ENCODE results near the gene LETMD1.

The LETMD1 gene

GRCh38 chr12:51056242-51056641, 8.1 kb downstream of the LETMD1 start:
- peaks cover 84% of the 10 kb centered on the region for H3K36me3 ChIP-seq (ENCODE audit: control insufficient read depth, insufficient read depth, low read length, severe bottlenecking)
- H3K27me3 ChIP-seq (replicated peaks; ENCODE audit: control insufficient read depth, insufficient read depth, low read length) = no peaks in the 10 kb centered on the region
- H3K4me3 ChIP-seq (ENCODE audit: low read length) = no peak overlapping the region
- no peaks in the 10 kb centered on the region for H3K9me3 ChIP-seq (ENCODE audit: control insufficient read depth, low read length)
- DNase-seq (ENCODE audit: low read depth) = no peak
- no peak overlapping the region for H3K9ac ChIP-seq (ENCODE audit: low read length)
- H3K4me1 ChIP-seq (ENCODE audit: control insufficient read depth, insufficient read depth, low read length) = peaks cover 13% of the 10 kb centered on the region

GRCh38 chr12:51059086-51059485, 11.0 kb downstream of the LETMD1 start:
- peaks cover 15% of the 10 kb centered on the region for H3K4me1 ChIP-seq (ENCODE audit: control insufficient read depth, insufficient read depth, low read length)
- no peak overlapping the region for H3K4me3 ChIP-seq (ENCODE audit: low read length)
- H3K36me3 ChIP-seq (ENCODE audit: control insufficient read depth, insufficient read depth, low read length, severe bottlenecking) = peaks cover 91% of the 10 kb centered on the region
- H3K9me3 ChIP-seq (ENCODE audit: control insufficient read depth, low read length) = no peaks in the 10 kb centered on the region
- no peak overlapping the region for H3K9ac ChIP-seq (ENCODE audit: low read length)
- DNase-seq (ENCODE audit: low read depth) = no peak
- H3K27me3 ChIP-seq (replicated peaks; ENCODE audit: control insufficient read depth, insufficient read depth, low read length) = no peaks in the 10 kb centered on the region

GRCh38 chr12:51062631-51063397, 14.7 kb downstream of the LETMD1 start:
- DNase-seq (ENCODE audit: low read depth) = no peak
- Histone ChIP-seq H3K9ac (ENCODE audit: low read length) (no peak overlapping the region), H3K4me3 (ENCODE audit: low read length) (no peak overlapping the region), H3K27me3 (replicated peaks; ENCODE audit: control insufficient read depth, insufficient read depth, low read length) (no peaks in the 10 kb centered on the region), H3K4me1 (ENCODE audit: control insufficient read depth, insufficient read depth, low read length) (peaks cover 11% of the 10 kb centered on the region), H3K36me3 (ENCODE audit: control insufficient read depth, insufficient read depth, low read length, severe bottlenecking) (peaks cover 94% of the 10 kb centered on the region), H3K9me3 (ENCODE audit: control insufficient read depth, low read length) (no peaks in the 10 kb centered on the region)

- no peak for DNase-seq (ENCODE audit: low read depth)
- no peaks in the 10 kb centered on the region for H3K27me3 ChIP-seq (replicated peaks; ENCODE audit: control insufficient read depth, insufficient read depth, low read length)
Measured at GRCh38 chr12:51065530-51065929, 17.4 kb downstream of the LETMD1 start.

GRCh38 chr12:51067229-51067628, 19.1 kb downstream of the LETMD1 start:
- no peak for DNase-seq (ENCODE audit: low read depth)
- H3K36me3 ChIP-seq (ENCODE audit: control insufficient read depth, insufficient read depth, low read length, severe bottlenecking) = peaks cover 86% of the 10 kb centered on the region

More at GRCh38 chr12:51065530-51065929, 17.4 kb downstream of the LETMD1 start:
- H3K4me1 ChIP-seq (ENCODE audit: control insufficient read depth, insufficient read depth, low read length) = peaks cover 20% of the 10 kb centered on the region
- no peaks in the 10 kb centered on the region for H3K9me3 ChIP-seq (ENCODE audit: control insufficient read depth, low read length)
- H3K4me3 ChIP-seq (ENCODE audit: low read length) = no peak overlapping the region
- H3K9ac ChIP-seq (ENCODE audit: low read length) = no peak overlapping the region
- H3K36me3 ChIP-seq (ENCODE audit: control insufficient read depth, insufficient read depth, low read length, severe bottlenecking) = peaks cover 83% of the 10 kb centered on the region

GRCh38 chr12:51067771-51068170, 19.6 kb downstream of the LETMD1 start:
- H3K4me1 ChIP-seq (ENCODE audit: control insufficient read depth, insufficient read depth, low read length) = peaks cover 17% of the 10 kb centered on the region
- no peaks in the 10 kb centered on the region for H3K27me3 ChIP-seq (replicated peaks; ENCODE audit: control insufficient read depth, insufficient read depth, low read length)
- H3K9me3 ChIP-seq (ENCODE audit: control insufficient read depth, low read length) = no peaks in the 10 kb centered on the region
- H3K9ac ChIP-seq (ENCODE audit: low read length) = no peak overlapping the region
- DNase-seq (ENCODE audit: low read depth) = no peak
- no peak overlapping the region for H3K4me3 ChIP-seq (ENCODE audit: low read length)
- H3K36me3 ChIP-seq (ENCODE audit: control insufficient read depth, insufficient read depth, low read length, severe bottlenecking) = peaks cover 86% of the 10 kb centered on the region

More at GRCh38 chr12:51067229-51067628, 19.1 kb downstream of the LETMD1 start:
- Histone ChIP-seq H3K27me3 (replicated peaks; ENCODE audit: control insufficient read depth, insufficient read depth, low read length) (no peaks in the 10 kb centered on the region), H3K9me3 (ENCODE audit: control insufficient read depth, low read length) (no peaks in the 10 kb centered on the region), H3K9ac (ENCODE audit: low read length) (no peak overlapping the region), H3K4me3 (ENCODE audit: low read length) (no peak overlapping the region), H3K4me1 (ENCODE audit: control insufficient read depth, insufficient read depth, low read length) (peaks cover 20% of the 10 kb centered on the region)

- no peaks in the 10 kb centered on the region for H3K9me3 ChIP-seq (ENCODE audit: control insufficient read depth, low read length)
- H3K4me3 ChIP-seq (ENCODE audit: low read length) = peak overlapping the region; percentile 8
- DNase-seq (ENCODE audit: low read depth) = peak; percentile 82
- H3K36me3 ChIP-seq (ENCODE audit: control insufficient read depth, insufficient read depth, low read length, severe bottlenecking) = peaks cover 76% of the 10 kb centered on the region
- H3K4me1 ChIP-seq (ENCODE audit: control insufficient read depth, insufficient read depth, low read length) = peaks cover 16% of the 10 kb centered on the region
- no peaks in the 10 kb centered on the region for H3K27me3 ChIP-seq (replicated peaks; ENCODE audit: control insufficient read depth, insufficient read depth, low read length)
- H3K9ac ChIP-seq (ENCODE audit: low read length) = peak overlapping the region; percentile 49
Measured at GRCh38 chr12:51070004-51070403, 21.9 kb downstream of the LETMD1 start.

GRCh38 chr12:51071663-51072062, 23.5 kb downstream of the LETMD1 start:
- H3K4me1 ChIP-seq (ENCODE audit: control insufficient read depth, insufficient read depth, low read length) = peaks cover 33% of the 10 kb centered on the region
- H3K4me3 ChIP-seq (ENCODE audit: low read length) = no peak overlapping the region
- no peak for DNase-seq (ENCODE audit: low read depth)
- H3K9me3 ChIP-seq (ENCODE audit: control insufficient read depth, low read length) = no peaks in the 10 kb centered on the region
- no peaks in the 10 kb centered on the region for H3K27me3 ChIP-seq (replicated peaks; ENCODE audit: control insufficient read depth, insufficient read depth, low read length)
- H3K36me3 ChIP-seq (ENCODE audit: control insufficient read depth, insufficient read depth, low read length, severe bottlenecking) = peaks cover 60% of the 10 kb centered on the region
- no peak overlapping the region for H3K9ac ChIP-seq (ENCODE audit: low read length)

- Histone ChIP-seq H3K36me3 (ENCODE audit: control insufficient read depth, insufficient read depth, low read length, severe bottlenecking) (peaks cover 36% of the 10 kb centered on the region), H3K9ac (ENCODE audit: low read length) (peak overlapping the region; percentile 7), H3K27me3 (replicated peaks; ENCODE audit: control insufficient read depth, insufficient read depth, low read length) (no peaks in the 10 kb centered on the region), H3K4me1 (ENCODE audit: control insufficient read depth, insufficient read depth, low read length) (peaks cover 38% of the 10 kb centered on the region), H3K9me3 (ENCODE audit: control insufficient read depth, low read length) (no peaks in the 10 kb centered on the region), H3K4me3 (ENCODE audit: low read length) (no peak overlapping the region)
- DNase-seq (ENCODE audit: low read depth) = no peak
Measured at GRCh38 chr12:51075390-51075789, 27.3 kb downstream of the LETMD1 start.

- peaks cover 26% of the 10 kb centered on the region for H3K36me3 ChIP-seq (ENCODE audit: control insufficient read depth, insufficient read depth, low read length, severe bottlenecking)
- H3K4me3 ChIP-seq (ENCODE audit: low read length) = no peak overlapping the region
- H3K27me3 ChIP-seq (replicated peaks; ENCODE audit: control insufficient read depth, insufficient read depth, low read length) = no peaks in the 10 kb centered on the region
- peaks cover 38% of the 10 kb centered on the region for H3K4me1 ChIP-seq (ENCODE audit: control insufficient read depth, insufficient read depth, low read length)
- H3K9ac ChIP-seq (ENCODE audit: low read length) = peak overlapping the region; percentile 65
- no peaks in the 10 kb centered on the region for H3K9me3 ChIP-seq (ENCODE audit: control insufficient read depth, low read length)
- DNase-seq (ENCODE audit: low read depth) = no peak
Measured at GRCh38 chr12:51076236-51076930, 28.3 kb downstream of the LETMD1 start.

GRCh38 chr12:51077930-51078329, 29.8 kb downstream of the LETMD1 start:
- H3K4me3 ChIP-seq (ENCODE audit: low read length) = peak overlapping the region; percentile 31
- peak; percentile 40 for DNase-seq (ENCODE audit: low read depth)
- peaks cover 11% of the 10 kb centered on the region for H3K36me3 ChIP-seq (ENCODE audit: control insufficient read depth, insufficient read depth, low read length, severe bottlenecking)
- H3K9me3 ChIP-seq (ENCODE audit: control insufficient read depth, low read length) = no peaks in the 10 kb centered on the region
- peak overlapping the region; percentile 36 for H3K9ac ChIP-seq (ENCODE audit: low read length)
- no peaks in the 10 kb centered on the region for H3K27me3 ChIP-seq (replicated peaks; ENCODE audit: control insufficient read depth, insufficient read depth, low read length)
- peaks cover 47% of the 10 kb centered on the region for H3K4me1 ChIP-seq (ENCODE audit: control insufficient read depth, insufficient read depth, low read length)
